Prostate gland (tissue), 2 donors: ENCODE results near the gene NPLOC4. TPM values are rescaled to one million over a fixed set of nuclear protein-coding genes. Genes with fewer than 3 reads are reported as not detected.

Experiments
- DNase-seq: peaks from one replicate; pipeline ENCODE4 v3.0.0-alpha.2; 2019; ENCODE audit warnings: low spot score
- H3K27ac ChIP-seq, 2 donors: fragments of 200-600 bp; sonication (generic); 2 replicates each; pipeline ENCODE4 v1.5.1; 2017 to 2019
- H3K27me3 ChIP-seq: fragments of 200-600 bp; sonication (generic); replicated peaks from 2 replicates; pipeline ENCODE4 v1.5.1; 2019; ENCODE audit not compliant: insufficient read depth
- H3K36me3 ChIP-seq, 2 donors: fragments of 200-600 bp; sonication (generic); 1 replicate in 1 of 2; 2 replicates in 1 of 2; pipeline versions ENCODE4 v1.5.1 to v1.8.1; 2017 to 2019
- H3K4me1 ChIP-seq: fragments of 200-600 bp; sonication (generic); replicated peaks from 2 replicates; pipeline ENCODE4 v1.5.1; 2019
- H3K4me3 ChIP-seq, 2 donors: fragments of 200-600 bp; sonication (generic); 2 replicates each; pipeline ENCODE4 v1.5.1; 2017 to 2019
- H3K9me3 ChIP-seq: fragments of 200-600 bp; sonication (generic); 2 replicates; pipeline ENCODE4 v1.5.1; 2017
- CTCF ChIP-seq, 4 experiments: fragments of 200-600 bp in 2 of 4; fragments of 450-650 bp in 2 of 4; sonication (generic) in 2 of 4; IDR thresholded peaks; 1 replicate in 3 of 4; 2 replicates in 1 of 4; pipeline ENCODE4 v1.5.1; 2016 to 2019; ENCODE audit warnings: antibody characterized with exemption in 4 of 4, mild to moderate bottlenecking in 2 of 4, moderate library complexity in 2 of 4
- POLR2A ChIP-seq: fragments of 450-650 bp; IDR thresholded peaks from one replicate; pipeline ENCODE4 v1.6.1; 2016; ENCODE audit warnings: antibody characterized with exemption, mild to moderate bottlenecking
- POLR2AphosphoS5 ChIP-seq: sonication (generic); formaldehyde crosslinking; IDR thresholded peaks from one replicate; pipeline ENCODE4 v1.6.1; 2017; ENCODE audit warnings: antibody characterized with exemption
- WGBS: methylation state at CpG from one replicate; pipeline ENCODE4 v1.1.5; 2018; 5-methylcytosine and 5-hydroxymethylcytosine counted together
- intact Hi-C: fragments of 100-400 bp; cut with DNase I; formaldehyde crosslinking; loops from one replicate; pipeline ENCODE4 v1.14.2; 2022
- total RNA-seq, 2 donors: library from RNA; depleted of rRNA; stranded (reverse); fragments of >200 nt; gene quantifications; one replicate each; pipeline ENCODE4 v1.1.0, GENCODE V29; 2016

Gene NPLOC4
- total RNA-seq, 2 donors from 2014 or later: 40.1 to 84.8 TPM

DNA sequence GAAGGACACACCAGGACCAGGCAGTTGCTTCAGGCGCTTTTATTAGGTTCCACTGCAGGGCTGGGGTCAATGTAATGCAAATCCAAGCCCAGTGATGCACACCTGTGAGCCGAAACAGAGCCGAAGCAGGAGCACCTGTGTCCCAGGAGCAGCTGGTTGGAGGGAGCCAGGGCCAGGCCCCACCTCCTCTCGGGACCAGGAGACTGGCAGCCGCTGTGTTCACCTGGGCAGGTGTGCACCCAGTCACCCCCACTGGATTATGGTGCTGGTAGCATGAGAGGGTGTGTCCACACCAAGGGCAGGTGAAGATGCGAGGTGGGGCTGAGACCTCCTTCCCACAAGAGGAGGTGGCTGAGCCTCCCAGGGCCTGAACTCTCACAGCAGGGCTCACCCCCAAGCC lies 80.0 kb downstream of the NPLOC4 start:
- Histone ChIP-seq H3K27ac (no peak overlapping the region), H3K4me3 (no peak overlapping the region), H3K9me3 (no peaks in the 10 kb centered on the region), H3K36me3 (no peaks in the 10 kb centered on the region), H3K27me3 (no peaks in the 10 kb centered on the region), H3K4me1 (peaks cover 4% of the 10 kb centered on the region)
- DNase-seq: no peak
- intact Hi-C loops: no loop called here
- no peak for TF ChIP-seq POLR2AphosphoS5
- no peak for TF ChIP-seq CTCF (IDR thresholded peaks at IDR 0.05)
- no peak for TF ChIP-seq POLR2A
- WGBS: 90% methylated on average over 6 of the region's 6 CpGs

- 85% methylated on average over 9 of the region's 9 CpGs for WGBS
- Histone ChIP-seq H3K4me1 (peaks cover 4% of the 10 kb centered on the region), H3K36me3 (no peaks in the 10 kb centered on the region), H3K27me3 (no peaks in the 10 kb centered on the region), H3K9me3 (no peaks in the 10 kb centered on the region), H3K27ac (no peak overlapping the region), H3K4me3 (no peak overlapping the region)
- no peak for TF ChIP-seq POLR2A
- TF ChIP-seq CTCF (IDR thresholded peaks at IDR 0.05): no peak
- TF ChIP-seq POLR2AphosphoS5: no peak
- intact Hi-C loops: no loop called here
- no peak for DNase-seq
Observed at GRCh38 chr17:81556175-81556691, 80.7 kb downstream of the NPLOC4 start.

DNA sequence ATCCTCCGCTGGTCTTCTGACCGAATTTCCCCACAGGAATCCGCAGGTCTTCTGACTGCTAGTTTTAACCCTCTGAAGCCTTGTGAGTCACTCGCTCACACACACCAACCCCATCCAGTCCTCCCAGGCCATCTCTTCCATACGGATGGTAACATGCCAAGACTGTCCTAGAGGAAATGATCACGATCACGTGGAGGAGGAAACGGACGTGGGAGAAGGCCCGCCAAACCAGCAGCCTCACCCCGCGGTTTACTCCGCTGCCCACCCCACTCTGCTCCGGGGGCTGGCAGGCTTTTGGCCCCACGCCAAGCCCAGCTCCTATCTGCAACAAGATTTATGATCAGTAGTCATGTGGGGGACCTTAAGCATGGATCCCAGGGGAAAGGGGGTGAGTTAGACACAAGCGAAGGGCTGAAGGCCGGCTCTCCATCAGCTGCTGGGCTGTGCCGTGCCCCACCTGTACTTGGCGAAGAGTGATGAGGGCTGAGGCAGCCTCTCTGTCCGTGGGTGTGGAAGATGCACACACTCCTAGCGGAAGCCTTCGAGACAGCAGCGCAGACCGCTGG lies 83.2 kb downstream of the NPLOC4 start:
- H3K27me3 ChIP-seq: no peaks in the 10 kb centered on the region
- WGBS: 23% methylated on average over 24 of the region's 24 CpGs
- no peak for DNase-seq
- H3K36me3 ChIP-seq: peaks cover 0 to 4% of the 10 kb centered on the region in 2 donors
- TF ChIP-seq CTCF (IDR thresholded peaks at IDR 0.05) (no peak), POLR2AphosphoS5 (no peak), POLR2A (no peak)
- H3K4me3 ChIP-seq: peak overlapping the region in 1 of 2 donors; percentile 96
- intact Hi-C loops: loop anchor here (5.0 kb wide), 1 partner anchor 49 kb away; no protein-coding TSS in a partner anchor
- no peaks in the 10 kb centered on the region for H3K9me3 ChIP-seq
- peaks cover 4% of the 10 kb centered on the region for H3K4me1 ChIP-seq
- H3K27ac ChIP-seq: peak overlapping the region; percentile 71 to 83

- H3K27ac ChIP-seq: peak overlapping the region; percentile 71 to 83
- no peaks in the 10 kb centered on the region for H3K9me3 ChIP-seq
- 2% methylated on average over 18 of the region's 19 CpGs for WGBS
- H3K4me1 ChIP-seq: peaks cover 4% of the 10 kb centered on the region
- H3K27me3 ChIP-seq: no peaks in the 10 kb centered on the region
- H3K36me3 ChIP-seq: peaks cover 0 to 4% of the 10 kb centered on the region in 2 donors
- peak overlapping the region; percentile 94 to 96 for H3K4me3 ChIP-seq
- TF ChIP-seq POLR2AphosphoS5 (peak; percentile 25), CTCF (IDR thresholded peaks at IDR 0.05) (no peak), POLR2A (no peak)
- intact Hi-C loops: loop anchor here (5.0 kb wide), 1 partner anchor 49 kb away; no protein-coding TSS in a partner anchor
- peak; percentile 73 for DNase-seq
Observed at GRCh38 chr17:81553018-81553615, 83.8 kb downstream of the NPLOC4 start.
